WI38 (cell line): ENCODE measurements around the gene CTNND2.

Experiments
- H3K4me3 ChIP-seq: 2 replicates; pipeline ENCODE4 v1.5.1; 2011; ENCODE audit warnings: low read depth, mild to moderate bottlenecking, control low read depth, low read length
- CTCF ChIP-seq: IDR thresholded peaks from 2 replicates; pipeline ENCODE4 v1.5.1; 2012; ENCODE audit warnings: low read depth, mild to moderate bottlenecking, control low read depth, low read length

CTNND2 gene

GRCh38 chr5:11148810-11149539, 755.3 kb downstream of the CTNND2 start:
- no peak overlapping the region for H3K4me3 ChIP-seq
- TF ChIP-seq CTCF: no peak

- no peak overlapping the region for H3K4me3 ChIP-seq
- no peak for TF ChIP-seq CTCF
Observed at GRCh38 chr5:11146171-11146570, 758.1 kb downstream of the CTNND2 start.

GRCh38 chr5:11143456-11144267, 760.6 kb downstream of the CTNND2 start:
- H3K4me3 ChIP-seq: no peak overlapping the region
- no peak for TF ChIP-seq CTCF

GRCh38 chr5:11139217-11139865, 764.9 kb downstream of the CTNND2 start:
- TF ChIP-seq CTCF: no peak
- no peak overlapping the region for H3K4me3 ChIP-seq

- TF ChIP-seq CTCF: no peak
- H3K4me3 ChIP-seq: no peak overlapping the region
Observed at GRCh38 chr5:11130131-11130530, 774.1 kb downstream of the CTNND2 start.

- no peak overlapping the region for H3K4me3 ChIP-seq
- no peak for TF ChIP-seq CTCF
Observed at GRCh38 chr5:11128021-11128420, 776.2 kb downstream of the CTNND2 start.

GRCh38 chr5:11126844-11127243, 777.4 kb downstream of the CTNND2 start:
- no peak for TF ChIP-seq CTCF

More at GRCh38 chr5:11126844-11127243, 777.4 kb downstream of the CTNND2 start:
- no peak overlapping the region for H3K4me3 ChIP-seq
